Breast epithelium (tissue), 3 donors: ENCODE data around the gene ITPR2.

ENCODE experiments used
- CTCF ChIP-seq, 3 donors: fragments of 450-650 bp; IDR thresholded peaks; one replicate each; pipeline ENCODE4 v1.5.1; 2016 to 2017; ENCODE audit warnings: antibody characterized with exemption in 3 of 3, mild to moderate bottlenecking in 3 of 3, moderate library complexity in 3 of 3
- POLR2A ChIP-seq: fragments of 450-650 bp; IDR thresholded peaks from one replicate; pipeline ENCODE4 v1.6.1; 2016; ENCODE audit warnings: antibody characterized with exemption, mild to moderate bottlenecking, moderate library complexity
- POLR2AphosphoS5 ChIP-seq, 3 donors: sonication (generic); formaldehyde crosslinking; IDR thresholded peaks; one replicate each; pipeline ENCODE4 v1.6.1; 2017; ENCODE audit warnings: antibody characterized with exemption in 3 of 3

DNA sequence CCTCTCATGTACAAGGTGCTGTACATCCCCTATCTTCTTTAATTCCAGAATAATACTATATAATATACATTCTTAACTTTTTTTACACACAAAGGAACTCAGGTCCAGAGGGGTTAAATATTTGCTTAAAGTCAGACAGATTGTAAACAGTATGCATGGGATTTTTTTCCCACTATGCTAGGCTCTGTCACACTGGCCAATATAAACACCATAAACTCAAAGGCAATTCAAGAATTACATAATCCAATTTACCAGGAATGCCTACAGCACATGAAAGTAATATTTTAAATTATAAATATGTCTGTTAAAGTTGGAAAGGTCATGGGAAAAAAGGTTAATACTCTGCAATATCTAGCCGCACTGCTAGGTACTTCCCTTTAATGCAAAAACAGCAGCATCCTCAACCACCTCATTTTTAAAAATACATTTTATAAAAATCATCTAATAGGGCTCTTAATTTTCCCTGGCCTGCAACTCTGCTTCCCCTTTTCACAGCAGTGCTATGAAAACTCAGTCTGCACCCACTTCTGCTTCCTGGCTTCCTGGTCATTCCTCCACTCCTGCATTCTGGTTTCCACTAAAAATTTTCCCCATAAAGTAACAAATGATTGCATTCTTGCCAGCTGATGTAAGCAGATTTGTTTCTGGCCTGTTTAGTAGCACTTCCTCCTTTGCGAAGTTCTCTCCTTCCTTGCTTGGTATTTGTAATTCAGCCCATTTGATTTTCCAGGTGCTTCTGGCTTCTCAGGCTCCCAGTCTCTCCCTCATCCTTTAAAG, 128.1 kb downstream of the ITPR2 start:
- TF ChIP-seq CTCF (IDR thresholded peaks at IDR 0.05) (no peak), POLR2AphosphoS5 (IDR thresholded peaks at IDR 0.05) (no peak), POLR2A (no peak)
